Hepatocyte (in vitro differentiated cells): ENCODE measurements around the gene ZC3HAV1. TPM values are rescaled to one million over a fixed set of nuclear protein-coding genes. Genes with fewer than 3 reads are reported as not detected.
A peak's percentile ranks its signal among the peaks of the same experiment; 100 is the strongest.

Source experiments
- DNase-seq: peaks from one replicate; pipeline ENCODE4 v3.0.0-alpha.2; 2016; ENCODE audit warnings: low spot score
- H2AFZ ChIP-seq: fragments of 200-600 bp; sonication (generic); 2 replicates; pipeline ENCODE4 v1.6.0; 2016; ENCODE audit warnings: antibody characterized with exemption, mild to moderate bottlenecking
- H3K27ac ChIP-seq: fragments of 200-600 bp; sonication (generic); 2 replicates; pipeline ENCODE4 v1.5.1; 2016; ENCODE audit warnings: mild to moderate bottlenecking
- H3K27me3 ChIP-seq: fragments of 200-600 bp; sonication (generic); 2 replicates; pipeline ENCODE4 v1.6.1; 2016
- H3K36me3 ChIP-seq: fragments of 200-600 bp; sonication (generic); replicated peaks from 2 replicates; pipeline ENCODE4 v1.5.1; 2016; ENCODE audit warnings: low read depth; ENCODE audit not compliant: insufficient read depth
- H3K4me1 ChIP-seq: fragments of 200-600 bp; sonication (generic); 2 replicates; pipeline ENCODE4 v1.5.1; 2016; ENCODE audit warnings: mild to moderate bottlenecking, moderate library complexity; ENCODE audit not compliant: insufficient read depth
- H3K4me2 ChIP-seq: fragments of 200-600 bp; sonication (generic); 2 replicates; pipeline ENCODE4 v1.6.0; 2016
- H3K4me3 ChIP-seq: fragments of 200-600 bp; sonication (generic); 2 replicates; pipeline ENCODE4 v1.5.1; 2016; ENCODE audit warnings: mild to moderate bottlenecking
- H3K79me2 ChIP-seq: fragments of 200-600 bp; sonication (generic); 2 replicates; pipeline ENCODE4 v1.6.0; 2017; ENCODE audit warnings: mild to moderate bottlenecking
- H3K9me2 ChIP-seq: fragments of 200-600 bp; sonication (generic); replicated peaks from 2 replicates; pipeline ENCODE4 v1.6.0; 2017; ENCODE audit warnings: mild to moderate bottlenecking; ENCODE audit not compliant: insufficient read depth
- H3K9me3 ChIP-seq: fragments of 200-600 bp; sonication (generic); 2 replicates; pipeline ENCODE4 v1.5.1; 2016; ENCODE audit warnings: low read depth, mild to moderate bottlenecking
- H4K20me1 ChIP-seq: fragments of 200-600 bp; sonication (generic); 2 replicates; pipeline ENCODE4 v1.6.0; 2016; ENCODE audit warnings: mild to moderate bottlenecking; ENCODE audit not compliant: insufficient read depth, poor library complexity, severe bottlenecking
- CTCF ChIP-seq: fragments of 200-600 bp; sonication (generic); IDR thresholded peaks from 2 replicates; pipeline ENCODE4 v1.5.1; 2016; ENCODE audit warnings: antibody characterized with exemption, mild to moderate bottlenecking; ENCODE audit not compliant: poor library complexity
- EZH2 ChIP-seq: fragments of 200-600 bp; sonication (generic); IDR thresholded peaks from 2 replicates; pipeline ENCODE4 v1.6.1; 2016; ENCODE audit warnings: antibody characterized with exemption, mild to moderate bottlenecking, borderline replicate concordance
- EZH2phosphoT487 ChIP-seq: fragments of 200-600 bp; sonication (generic); IDR thresholded peaks from one replicate; pipeline ENCODE4 v1.6.1; 2018; ENCODE audit warnings: antibody characterized with exemption, mild to moderate bottlenecking, low read depth, moderate library complexity; ENCODE audit not compliant: unreplicated experiment, severe bottlenecking
- WGBS: methylation state at CpG from one replicate; pipeline ENCODE4 v1.1.6; 2016; ENCODE audit warnings: low lambda C conversion rate; ENCODE audit errors: missing lambda C conversion rate; 5-methylcytosine and 5-hydroxymethylcytosine counted together
- polyA plus RNA-seq: library from polyadenylated mRNA; unstranded; fragments of >200 nt; fragmentation: Nextera tagmentation; extraction: Ambion mirVana; gene quantifications from 2 replicates; pipeline ENCODE4 v1.2.1, GENCODE V29; 2016
- total RNA-seq: library from RNA; depleted of rRNA; stranded (reverse); fragments of >200 nt; gene quantifications from 2 replicates; pipeline ENCODE4 v1.2.3, GENCODE V29; 2014

The ZC3HAV1 gene
- total and polyA plus RNA-seq, 2 experiments from 2014 or later: 20.4 to 27.9 TPM

GRCh38 chr7:139033346-139034114 is 76.0 kb downstream of the ZC3HAV1 start:
- Histone ChIP-seq H3K27me3 (no peaks in the 10 kb centered on the region), H3K4me3 (no peak overlapping the region), H3K4me2 (peak overlapping the region; percentile 92), H3K9me2 (no peaks in the 10 kb centered on the region), H3K79me2 (peaks cover 24% of the 10 kb centered on the region), H3K27ac (no peak overlapping the region), H3K4me1 (peaks cover 8% of the 10 kb centered on the region), H3K36me3 (no peaks in the 10 kb centered on the region), H3K9me3 (no peaks in the 10 kb centered on the region), H2AFZ (no peak overlapping the region), H4K20me1 (no peaks in the 10 kb centered on the region)
- no peak for DNase-seq
- TF ChIP-seq EZH2phosphoT487 (no peak), CTCF (no peak), EZH2 (no peak)
- WGBS: 92% methylated on average over 6 of the region's 6 CpGs

- Histone ChIP-seq H3K9me3 (no peaks in the 10 kb centered on the region), H3K36me3 (no peaks in the 10 kb centered on the region), H3K27me3 (no peaks in the 10 kb centered on the region), H4K20me1 (no peaks in the 10 kb centered on the region), H2AFZ (no peak overlapping the region), H3K4me3 (no peak overlapping the region), H3K79me2 (peaks cover 24% of the 10 kb centered on the region), H3K4me1 (peaks cover 8% of the 10 kb centered on the region), H3K27ac (no peak overlapping the region), H3K9me2 (no peaks in the 10 kb centered on the region), H3K4me2 (no peak overlapping the region)
- TF ChIP-seq EZH2: no peak
- no peak for TF ChIP-seq CTCF
- no peak for TF ChIP-seq EZH2phosphoT487
- 84% methylated on average over 4 of the region's 4 CpGs for WGBS
- DNase-seq: no peak
Measured at GRCh38 chr7:139032473-139032872, 77.0 kb downstream of the ZC3HAV1 start.

DNA sequence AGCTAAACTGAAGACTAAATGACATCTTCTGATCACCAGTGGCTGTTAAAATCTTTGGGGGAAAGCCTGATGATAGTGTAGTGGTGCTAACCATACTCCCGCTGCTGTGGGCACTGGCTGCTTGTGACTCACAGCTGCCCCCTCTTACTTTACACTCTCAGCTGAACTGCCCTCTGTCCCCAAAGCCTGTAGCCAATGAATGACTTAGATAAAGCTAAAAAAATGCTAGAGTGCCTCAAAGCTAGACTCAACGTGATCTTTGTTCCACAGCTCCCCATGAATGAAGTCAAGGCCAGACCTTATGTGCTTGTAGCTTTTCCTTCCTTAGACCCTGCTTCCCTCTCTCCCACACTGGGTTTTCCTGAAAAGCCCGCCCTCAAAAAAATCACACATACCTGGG is 80.2 kb downstream of the ZC3HAV1 start:
- no peaks in the 10 kb centered on the region for H3K36me3 ChIP-seq
- H3K9me2 ChIP-seq: no peaks in the 10 kb centered on the region

More for the DNA sequence above, 80.2 kb downstream of the ZC3HAV1 start:
- no peak for DNase-seq
- H3K27ac ChIP-seq: no peak overlapping the region
- 93% methylated on average over 3 of the region's 3 CpGs for WGBS
- H3K4me2 ChIP-seq: no peak overlapping the region
- TF ChIP-seq CTCF (no peak), EZH2 (no peak), EZH2phosphoT487 (no peak)
- H4K20me1 ChIP-seq: no peaks in the 10 kb centered on the region
- H3K79me2 ChIP-seq: peaks cover 16% of the 10 kb centered on the region
- no peak overlapping the region for H3K4me3 ChIP-seq
- H3K4me1 ChIP-seq: peaks cover 1% of the 10 kb centered on the region
- H3K27me3 ChIP-seq: no peaks in the 10 kb centered on the region
- H3K9me3 ChIP-seq: no peaks in the 10 kb centered on the region
- H2AFZ ChIP-seq: no peak overlapping the region
